GM19467 (cell line): ENCODE measurements around the gene VSTM4.

Source experiments
- ATAC-seq: cut with Tn5 transposase; IDR thresholded peaks from one replicate; pipeline ENCODE4 v1.9.1; 2021; ENCODE audit warnings: mild to moderate bottlenecking, moderate library complexity; ENCODE audit not compliant: unreplicated experiment

The VSTM4 gene

DNA sequence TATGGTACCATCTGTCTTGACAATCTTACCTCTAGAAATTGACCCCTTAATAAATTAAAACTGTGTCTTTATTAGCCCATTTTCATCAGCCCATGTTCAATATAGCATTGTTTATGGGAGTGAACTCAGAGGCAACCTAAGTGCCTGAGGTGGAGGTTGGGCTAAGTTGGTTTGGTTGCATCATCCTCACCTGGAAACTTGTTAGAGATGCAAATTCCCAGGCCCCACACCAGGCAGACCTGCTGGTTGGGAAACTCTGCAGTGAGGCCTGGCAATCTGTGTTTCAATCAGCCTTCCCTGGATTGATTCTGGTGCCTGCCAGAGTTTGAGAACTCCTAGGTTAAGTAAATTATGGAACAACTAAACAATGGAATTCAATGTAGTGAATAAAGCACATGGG is 27.9 kb upstream of the VSTM4 start:
- ATAC-seq: no peak

DNA sequence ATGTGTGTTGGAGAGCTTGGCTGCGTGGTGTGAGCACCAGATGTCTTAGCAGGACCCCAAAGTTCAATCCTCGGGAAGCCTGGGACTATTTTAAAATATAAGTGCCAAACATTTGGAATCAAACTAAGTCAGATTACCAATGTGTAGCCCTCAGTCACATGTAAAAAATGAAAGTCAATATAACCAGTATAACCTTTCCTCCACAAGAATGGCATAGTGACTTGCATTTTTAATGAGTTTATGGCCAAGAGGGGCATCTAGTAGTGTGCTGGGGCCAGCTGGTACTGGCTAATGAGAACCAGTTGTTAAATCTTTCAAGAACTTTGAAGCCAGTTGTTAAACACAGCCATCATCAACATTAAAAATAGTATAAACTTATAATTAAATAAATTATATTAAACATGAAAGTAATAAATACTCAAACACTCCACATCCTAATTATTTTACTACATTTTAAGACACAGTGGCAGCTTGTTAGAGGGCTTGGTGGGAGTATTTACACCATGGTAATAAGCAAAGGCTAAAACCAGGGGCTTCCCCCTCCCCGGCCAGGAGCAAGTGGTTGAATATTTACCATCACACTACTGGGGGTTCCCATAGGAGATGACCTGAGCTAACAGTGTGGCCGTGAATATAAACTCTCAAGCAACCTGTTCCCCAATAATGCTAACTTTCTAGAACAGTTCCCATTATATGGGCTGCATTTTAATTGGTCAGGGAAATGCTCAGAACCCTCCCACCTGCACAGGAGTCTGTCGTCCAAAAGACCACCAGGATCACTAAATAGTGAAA is 26.4 kb upstream of the VSTM4 start:
- no peak for ATAC-seq

- no peak for ATAC-seq
Observed at GRCh38 chr10:49140304-49141177, 25.2 kb upstream of the VSTM4 start.

GRCh38 chr10:49139846-49140195 is 24.5 kb upstream of the VSTM4 start:
- no peak for ATAC-seq

DNA sequence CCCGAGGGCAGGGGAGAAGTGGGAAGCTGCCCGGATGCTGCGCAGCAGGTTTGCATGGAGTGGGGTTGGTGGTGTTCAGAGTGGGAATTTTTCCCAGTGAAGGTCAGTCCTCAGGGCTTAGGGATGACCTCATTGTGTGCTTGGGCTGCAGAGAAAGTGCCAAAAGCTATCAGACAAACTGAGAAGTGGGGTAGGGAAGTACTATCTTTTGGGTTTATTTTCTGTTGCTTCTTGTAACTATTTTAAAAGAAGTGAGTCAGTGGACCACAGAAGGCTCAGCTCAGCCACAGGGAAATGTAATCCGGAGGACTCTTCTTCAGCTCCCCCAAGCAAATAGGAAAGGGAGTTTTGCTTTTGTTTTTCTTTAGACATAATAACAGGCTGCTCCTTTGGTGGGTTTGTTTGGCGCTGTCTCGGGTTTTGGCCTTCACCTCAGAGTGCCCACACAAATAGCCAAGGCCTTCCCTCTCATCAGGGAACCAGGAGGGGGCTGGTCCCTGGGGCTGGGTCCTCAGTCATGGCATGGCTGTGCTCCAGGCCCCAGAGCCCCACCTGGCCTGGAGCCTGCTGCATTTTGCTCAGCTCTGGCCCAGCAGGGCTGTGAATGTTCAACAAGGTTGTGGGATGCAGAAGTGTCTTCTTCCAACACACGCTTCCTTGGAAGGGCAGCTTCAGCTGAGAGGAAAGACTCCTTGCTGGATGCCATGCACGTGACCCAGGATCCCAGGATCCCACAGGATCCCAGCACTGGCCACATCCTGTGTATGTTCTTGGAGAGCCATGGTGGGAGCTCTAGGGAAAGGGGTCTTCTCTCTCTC is 23.9 kb upstream of the VSTM4 start:
- no peak for ATAC-seq

DNA sequence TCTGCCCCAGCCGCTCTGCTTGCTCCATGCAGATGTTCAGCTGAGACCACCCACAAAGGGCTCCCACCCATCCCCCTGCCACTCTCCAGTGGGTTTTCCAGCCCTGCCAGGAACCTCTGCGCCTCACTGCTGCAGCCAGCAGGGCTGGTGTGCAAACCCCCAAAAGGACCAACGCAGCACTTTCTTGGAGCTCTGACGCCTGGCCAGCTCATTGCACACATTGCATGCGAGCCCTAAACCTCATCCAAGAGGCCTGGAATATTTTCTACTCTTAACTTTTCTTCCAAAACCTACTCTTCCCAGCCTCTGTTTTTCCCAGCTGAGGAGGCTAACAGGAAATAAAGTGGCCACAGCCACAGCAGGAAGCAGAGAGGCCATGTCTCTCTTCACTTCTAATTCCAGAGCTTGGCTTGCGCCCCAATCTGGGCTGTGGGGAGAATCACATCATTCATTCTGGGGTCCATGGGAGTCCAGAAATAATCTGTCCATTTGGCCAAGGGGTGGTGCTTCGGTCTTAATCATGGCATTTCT is 23.1 kb upstream of the VSTM4 start:
- ATAC-seq: no peak

- ATAC-seq: no peak
Observed at GRCh38 chr10:49136525-49136924, 21.2 kb upstream of the VSTM4 start.

GRCh38 chr10:49135575-49136313 is 20.4 kb upstream of the VSTM4 start:
- no peak for ATAC-seq

DNA sequence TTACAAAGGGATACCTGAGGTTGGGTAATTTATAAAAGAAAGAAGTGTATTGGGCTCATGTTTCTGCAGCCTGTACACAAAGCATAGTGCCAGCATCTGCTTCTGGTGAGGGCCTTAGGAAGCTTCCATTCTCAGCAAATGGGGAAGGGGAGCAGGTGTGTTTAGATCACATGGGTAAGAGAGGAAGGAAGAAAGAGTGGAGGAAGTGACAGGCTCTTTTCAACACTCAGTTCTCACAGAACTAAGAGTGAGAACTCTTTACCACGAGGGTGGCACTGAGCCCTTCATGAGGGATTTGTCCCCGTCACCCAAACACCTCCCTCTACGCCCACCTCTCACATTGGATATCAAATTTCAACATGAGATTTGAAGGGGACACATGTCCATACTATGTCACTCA is 19.0 kb upstream of the VSTM4 start:
- ATAC-seq: no peak

GRCh38 chr10:49133706-49134248 is 18.5 kb upstream of the VSTM4 start, which contains the start of gene FAM170B:
Gene FAM170B (minus strand): TSS chr10:49134021. CDS start chr10:49133918, 103 bp downstream.
- ATAC-seq: no peak

GRCh38 chr10:49132362-49132737 is 17.0 kb upstream of the VSTM4 start:
- ATAC-seq: no peak

DNA sequence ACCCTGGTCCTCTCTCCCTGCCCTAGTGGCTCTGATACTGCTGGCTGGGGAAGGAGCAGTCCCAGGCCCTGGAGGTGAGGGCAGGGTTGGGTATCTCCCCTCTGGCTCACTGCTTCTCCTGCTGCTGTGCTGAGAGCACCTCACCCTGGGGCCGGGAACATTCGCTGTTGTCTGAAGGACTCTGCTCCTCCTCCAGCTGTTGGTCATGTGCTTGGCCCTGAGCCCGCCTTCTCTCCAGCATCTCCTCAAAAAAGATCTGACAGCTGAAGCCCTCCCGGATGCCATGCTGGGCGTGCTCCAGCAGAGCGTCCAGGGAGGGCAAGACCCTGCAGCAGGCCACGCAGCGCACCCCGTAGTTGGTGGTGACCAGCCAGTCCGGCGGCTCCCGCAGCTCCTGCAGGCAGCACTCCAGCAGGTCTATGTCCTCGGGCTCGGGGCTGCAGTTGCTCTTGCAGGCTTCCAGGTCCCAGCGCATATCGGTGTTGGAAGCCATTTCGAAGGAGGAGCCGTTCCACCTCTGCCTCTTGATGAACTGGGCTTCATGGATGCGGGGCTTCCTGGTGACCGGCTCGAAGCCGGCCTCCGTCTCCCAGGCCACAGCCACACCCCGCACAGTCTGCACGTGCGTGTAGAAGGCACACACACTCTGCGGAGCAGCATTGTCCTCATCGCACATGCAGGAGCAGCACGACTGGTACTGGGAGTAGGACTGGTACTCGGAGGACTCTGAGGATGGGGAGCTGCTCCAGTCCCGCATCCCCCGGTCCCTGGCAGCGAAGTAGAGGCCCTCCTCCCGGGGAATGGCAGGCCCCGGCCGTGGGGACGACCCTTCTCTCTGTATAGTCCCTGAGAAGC is 16.4 kb upstream of the VSTM4 start:
- ATAC-seq: no peak

GRCh38 chr10:49129376-49129775 is 14.1 kb upstream of the VSTM4 start:
- ATAC-seq: no peak

GRCh38 chr10:49128854-49129253 is 13.5 kb upstream of the VSTM4 start:
- no peak for ATAC-seq

GRCh38 chr10:49123981-49124950 is 8.9 kb upstream of the VSTM4 start:
- ATAC-seq: no peak

DNA sequence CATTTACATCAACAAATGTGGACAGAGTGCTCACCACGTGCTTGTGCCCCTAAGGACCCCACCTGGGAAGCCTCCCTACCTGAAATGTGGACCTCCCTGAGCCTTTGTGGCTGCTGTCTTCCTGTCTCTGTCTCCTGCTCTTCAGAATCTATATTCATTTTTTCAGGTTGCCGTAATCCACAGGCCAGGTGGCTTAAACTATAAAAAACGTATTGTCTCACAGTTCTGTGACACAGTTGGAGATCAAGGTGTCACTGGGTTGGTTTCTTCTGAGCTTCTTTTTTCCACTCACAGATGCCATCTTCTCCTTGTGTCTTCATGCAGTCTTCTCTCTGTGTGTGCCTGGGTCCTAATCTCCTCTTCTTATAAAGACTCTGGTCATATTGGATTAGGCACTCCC is 5.6 kb upstream of the VSTM4 start:
- ATAC-seq: no peak

DNA sequence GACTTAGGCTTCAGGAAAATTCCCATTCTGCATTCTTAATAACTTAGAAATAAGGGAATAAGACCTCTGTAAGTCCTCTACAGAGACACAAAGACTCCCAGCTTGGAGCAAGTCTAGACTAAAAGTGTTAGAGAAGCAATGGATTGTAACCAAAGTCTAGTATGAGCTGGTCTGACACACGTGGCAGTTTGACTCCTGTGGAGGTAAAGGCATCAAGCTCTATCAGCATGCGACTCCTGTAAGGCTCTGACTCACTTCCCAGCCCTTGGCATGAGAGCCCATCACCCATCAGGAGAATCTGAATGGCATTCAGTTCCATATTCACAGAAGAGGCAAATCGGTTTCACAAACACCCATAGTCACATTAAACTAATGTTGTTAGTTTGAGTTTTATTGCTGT is 4.4 kb upstream of the VSTM4 start:
- ATAC-seq: no peak
